Activated naive CD4-positive, alpha-beta T cell (primary cell): ENCODE results near the gene TMEM250.
"Not testable (repeated sequence)": the region's sequence is repeated elsewhere in the genome, so short reads cannot be mapped to it uniquely, and the experiment has no call there.

Source experiments
- DNase-seq, 4 experiments: peaks; one replicate each; lab custom pipeline; 2025; lab: John Stamatoyannopoulos, UW

The TMEM250 gene

GRCh38 chr9:136118320-136119060 is at the start of gene TMEM250:
TSS of gene TMEM250 (minus strand) at chr9:136118875. CDS start at chr9:136116900, 1,975 bp downstream.
- peak; percentile 89 to 96 (median 89) for DNase-seq

- no peak for DNase-seq
Measured at GRCh38 chr9:136163248-136163850, 44.7 kb upstream of the TMEM250 start.

- DNase-seq: no peak
Measured at GRCh38 chr9:136160995-136161610, 42.4 kb upstream of the TMEM250 start.

- no peak for DNase-seq
Measured at GRCh38 chr9:136160381-136160841, 41.7 kb upstream of the TMEM250 start.

- no peak for DNase-seq
Measured at GRCh38 chr9:136159851-136160250, 41.2 kb upstream of the TMEM250 start.

GRCh38 chr9:136157477-136158265 is 39.0 kb upstream of the TMEM250 start:
- no peak for DNase-seq

- DNase-seq: no peak
Measured at GRCh38 chr9:136156209-136157120, 37.8 kb upstream of the TMEM250 start.

- no peak for DNase-seq
Measured at GRCh38 chr9:136155576-136155975, 36.9 kb upstream of the TMEM250 start.

GRCh38 chr9:136154943-136155342 is 36.3 kb upstream of the TMEM250 start:
- DNase-seq: no peak

GRCh38 chr9:136153381-136154065 is 34.8 kb upstream of the TMEM250 start:
- no peak for DNase-seq

- no peak for DNase-seq
Measured at GRCh38 chr9:136152931-136153330, 34.3 kb upstream of the TMEM250 start.

GRCh38 chr9:136152543-136152866 is 33.8 kb upstream of the TMEM250 start:
- no peak for DNase-seq

- DNase-seq: no peak
Measured at GRCh38 chr9:136151848-136152542, 33.3 kb upstream of the TMEM250 start.

GRCh38 chr9:136151214-136151804 is 32.6 kb upstream of the TMEM250 start:
- no peak for DNase-seq

- DNase-seq: not testable (repeated sequence)
Measured at GRCh38 chr9:136150664-136151213, 32.1 kb upstream of the TMEM250 start.

GRCh38 chr9:136149853-136150252 is 31.2 kb upstream of the TMEM250 start:
- no peak for DNase-seq

- no peak for DNase-seq
Measured at GRCh38 chr9:136149337-136149736, 30.7 kb upstream of the TMEM250 start.

- DNase-seq: no peak
Measured at GRCh38 chr9:136148766-136149165, 30.1 kb upstream of the TMEM250 start.
